Stimulated activated CD4-positive, alpha-beta T cell treated with anti-CD3 and anti-CD28 coated beads, TNF-alpha, amount 100 ng/mL, for 48 hours (primary cell): ENCODE data around the gene CSF3.

Experiments used
- DNase-seq, 3 donors: peaks; one replicate each; pipeline ENCODE4 v3.0.0-alpha.2; 2020; ENCODE audit warnings: low read depth in 3 of 3

Gene CSF3, protein sequence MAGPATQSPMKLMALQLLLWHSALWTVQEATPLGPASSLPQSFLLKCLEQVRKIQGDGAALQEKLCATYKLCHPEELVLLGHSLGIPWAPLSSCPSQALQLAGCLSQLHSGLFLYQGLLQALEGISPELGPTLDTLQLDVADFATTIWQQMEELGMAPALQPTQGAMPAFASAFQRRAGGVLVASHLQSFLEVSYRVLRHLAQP

DNA sequence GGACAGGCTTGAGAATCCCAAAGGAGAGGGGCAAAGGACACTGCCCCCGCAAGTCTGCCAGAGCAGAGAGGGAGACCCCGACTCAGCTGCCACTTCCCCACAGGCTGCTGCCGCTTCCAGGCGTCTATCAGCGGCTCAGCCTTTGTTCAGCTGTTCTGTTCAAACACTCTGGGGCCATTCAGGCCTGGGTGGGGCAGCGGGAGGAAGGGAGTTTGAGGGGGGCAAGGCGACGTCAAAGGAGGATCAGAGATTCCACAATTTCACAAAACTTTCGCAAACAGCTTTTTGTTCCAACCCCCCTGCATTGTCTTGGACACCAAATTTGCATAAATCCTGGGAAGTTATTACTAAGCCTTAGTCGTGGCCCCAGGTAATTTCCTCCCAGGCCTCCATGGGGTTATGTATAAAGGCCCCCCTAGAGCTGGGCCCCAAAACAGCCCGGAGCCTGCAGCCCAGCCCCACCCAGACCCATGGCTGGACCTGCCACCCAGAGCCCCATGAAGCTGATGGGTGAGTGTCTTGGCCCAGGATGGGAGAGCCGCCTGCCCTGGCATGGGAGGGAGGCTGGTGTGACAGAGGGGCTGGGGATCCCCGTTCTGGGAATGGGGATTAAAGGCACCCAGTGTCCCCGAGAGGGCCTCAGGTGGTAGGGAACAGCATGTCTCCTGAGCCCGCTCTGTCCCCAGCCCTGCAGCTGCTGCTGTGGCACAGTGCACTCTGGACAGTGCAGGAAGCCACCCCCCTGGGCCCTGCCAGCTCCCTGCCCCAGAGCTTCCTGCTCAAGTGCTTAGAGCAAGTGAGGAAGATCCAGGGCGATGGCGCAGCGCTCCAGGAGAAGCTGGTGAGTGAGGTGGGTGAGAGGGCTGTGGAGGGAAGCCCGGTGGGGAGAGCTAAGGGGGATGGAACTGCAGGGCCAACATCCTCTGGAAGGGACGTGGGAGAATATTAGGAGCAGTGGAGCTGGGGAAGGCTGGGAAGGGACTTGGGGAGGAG is at the start of gene CSF3:
TSS of gene CSF3 (plus strand) at position 436 of the 993 bp plus-strand sequence. CDS start at position 471, 35 bp downstream.
- no peak for DNase-seq

DNA sequence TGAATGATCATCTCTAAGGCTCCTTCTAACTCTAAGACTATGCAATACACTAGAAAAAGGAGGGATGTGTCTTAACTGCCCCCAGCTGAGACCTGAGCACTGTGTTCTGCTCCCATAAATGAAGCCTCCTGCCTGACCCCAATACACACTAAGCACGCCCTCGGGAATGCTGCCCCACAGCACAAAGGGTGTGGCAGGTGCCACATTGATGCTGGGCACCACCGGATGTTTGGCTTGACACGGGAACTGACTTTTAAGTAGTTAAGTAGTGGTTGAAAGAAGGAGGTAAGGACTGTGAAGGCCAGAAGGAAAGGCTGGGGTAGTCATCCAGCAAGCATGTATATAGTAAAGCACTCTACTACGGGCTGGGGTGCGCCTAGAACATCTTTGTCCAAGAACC is 48.5 kb upstream of the CSF3 start:
- DNase-seq = no peak

DNA sequence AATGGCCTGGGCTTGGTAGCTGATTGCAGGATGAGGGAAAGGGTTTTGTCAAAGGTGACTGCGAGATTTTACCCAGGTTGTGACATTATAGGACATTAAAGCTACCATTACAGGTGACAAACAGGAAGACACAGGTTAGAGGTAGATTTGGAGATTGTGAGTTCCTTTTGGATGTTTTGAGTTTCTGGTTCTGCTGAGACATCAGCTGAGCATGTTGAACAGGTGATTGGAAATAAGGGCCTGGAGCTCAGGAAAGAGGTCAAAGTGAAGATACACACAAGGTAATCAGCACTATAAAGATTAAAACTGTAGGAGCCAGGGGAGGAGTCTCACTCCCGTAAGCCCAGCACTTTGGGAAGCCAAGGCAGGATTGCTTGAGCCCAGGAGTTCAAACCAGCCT is 46.5 kb upstream of the CSF3 start:
- DNase-seq = no peak

DNA sequence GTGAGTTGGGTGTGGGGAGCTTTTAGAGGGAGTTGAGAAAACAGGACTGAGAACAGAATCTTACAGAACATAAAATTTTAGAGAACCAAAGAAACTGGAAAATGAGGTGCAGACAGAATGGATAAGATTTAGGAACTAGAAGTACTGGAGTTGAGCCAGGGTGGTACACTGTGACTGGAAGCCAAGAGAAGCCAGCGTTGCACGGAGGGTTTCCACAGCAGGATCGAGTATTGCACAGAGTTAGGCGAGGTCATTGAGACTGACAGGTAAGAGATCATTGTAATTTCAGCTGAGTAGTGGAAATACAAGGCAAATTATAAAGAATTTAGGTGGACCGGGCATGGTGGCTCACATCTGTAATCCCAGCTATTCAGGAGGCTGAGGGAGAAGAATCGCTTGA is 45.9 kb upstream of the CSF3 start:
- no peak for DNase-seq

DNA sequence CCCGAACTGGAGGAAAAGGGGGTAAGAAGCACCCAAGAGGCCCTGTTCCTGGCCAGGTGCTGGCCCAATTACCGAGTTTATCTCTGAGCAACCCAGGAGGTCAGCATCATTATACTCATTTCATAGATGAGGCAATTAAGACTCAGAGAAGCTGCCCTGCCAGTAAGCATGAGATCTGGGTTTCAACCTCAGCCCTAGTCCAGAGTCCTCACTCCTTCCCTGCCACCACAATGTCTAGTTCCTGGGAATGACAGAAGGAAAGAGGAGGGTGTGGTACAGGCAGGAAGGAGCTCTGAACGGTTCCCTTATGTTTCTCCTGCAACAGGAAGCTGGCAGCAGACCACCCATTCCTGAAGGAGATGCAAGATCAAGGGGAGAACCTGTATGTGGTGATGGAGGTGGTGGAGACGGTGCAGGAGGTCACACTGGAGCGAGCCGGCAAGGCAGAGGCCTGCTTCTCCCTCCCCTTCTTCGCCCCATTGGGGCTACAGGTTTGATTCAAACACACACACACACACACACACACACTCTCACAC is 45.0 kb upstream of the CSF3 start:
- DNase-seq = no peak

DNA sequence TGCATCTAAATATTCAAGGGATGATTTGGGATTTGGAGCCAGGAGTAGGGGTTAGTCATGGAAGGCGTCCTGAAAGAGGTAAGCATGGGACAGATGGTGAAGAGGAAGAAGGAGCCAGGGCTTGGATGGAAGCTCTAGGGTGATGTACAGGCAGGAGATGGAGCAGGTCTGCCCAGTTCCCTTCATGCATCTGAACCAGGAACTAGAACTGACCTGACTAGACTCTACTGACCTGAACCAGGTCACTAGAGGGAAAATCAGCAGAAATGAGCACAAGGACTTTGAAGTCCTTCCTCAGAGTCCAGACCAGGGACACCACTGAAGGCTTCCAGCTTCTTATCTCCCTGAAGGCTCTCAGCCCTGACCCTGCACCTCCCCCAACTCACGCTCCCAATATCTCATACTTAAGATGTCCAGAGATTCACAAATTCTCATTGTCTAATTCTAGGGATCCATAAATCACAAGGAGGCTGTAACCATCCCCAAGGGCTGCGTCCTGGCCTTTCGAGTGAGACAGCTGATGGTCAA is 44.1 kb upstream of the CSF3 start:
- DNase-seq = no peak

DNA sequence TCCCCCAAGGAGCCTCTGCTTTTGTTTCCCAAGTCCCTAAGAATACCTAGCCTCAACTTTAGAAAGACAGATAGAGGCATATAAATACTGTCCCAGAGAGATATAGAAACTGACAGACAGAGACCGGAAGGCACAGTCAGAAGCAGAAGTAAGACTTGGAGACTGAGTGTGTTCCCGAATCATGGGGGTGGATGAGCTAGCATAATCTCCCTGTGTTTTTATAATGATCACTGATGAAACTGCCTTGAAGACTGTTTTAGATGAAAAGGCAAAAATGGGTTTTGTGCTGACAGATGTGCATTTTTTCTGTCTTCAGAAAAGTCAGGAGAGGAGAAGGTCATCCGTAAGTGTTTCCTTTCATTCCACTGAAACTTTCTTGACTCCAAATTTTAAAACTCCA is 43.0 kb upstream of the CSF3 start:
- DNase-seq = no peak

DNA sequence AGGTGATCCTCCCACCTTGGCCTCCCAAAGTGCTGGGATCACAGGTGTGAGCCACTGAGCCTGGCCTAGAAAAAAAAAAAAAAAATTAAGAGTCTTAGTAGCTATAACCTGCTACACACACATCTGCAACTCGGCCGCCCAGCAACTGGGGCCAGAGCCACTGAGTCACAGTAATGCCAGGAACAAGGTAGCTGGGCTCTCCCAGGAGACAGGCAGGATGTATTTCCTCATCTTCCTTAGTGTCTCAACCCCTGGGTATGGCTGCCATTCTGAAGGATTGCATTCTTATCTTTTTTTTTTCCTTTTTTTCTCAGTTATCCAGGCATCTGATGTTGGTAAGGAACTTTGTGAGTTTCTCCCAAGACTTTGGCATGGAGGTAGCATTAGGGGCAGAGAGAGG is 41.7 kb upstream of the CSF3 start:
- no peak for DNase-seq

DNA sequence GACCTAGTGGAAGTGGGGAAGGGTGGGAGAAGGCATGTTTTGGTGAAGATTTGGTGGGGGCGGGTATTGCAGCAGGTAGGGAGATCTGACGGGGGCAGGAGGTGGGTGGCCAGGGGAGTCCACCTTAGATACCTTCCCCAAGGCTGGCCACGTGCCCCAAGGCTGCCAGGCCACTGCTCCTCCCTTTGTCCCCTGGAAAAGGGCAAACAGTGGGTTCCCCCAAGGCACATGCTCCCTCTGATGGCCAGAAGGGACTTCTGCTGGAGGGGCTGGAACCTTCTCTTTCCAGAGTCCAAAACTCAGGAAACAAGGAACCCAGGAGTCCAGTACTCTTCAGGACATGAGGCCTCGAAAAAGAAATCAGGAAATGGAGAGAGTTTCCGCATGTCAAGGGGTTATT is 40.8 kb upstream of the CSF3 start:
- DNase-seq = no peak

DNA sequence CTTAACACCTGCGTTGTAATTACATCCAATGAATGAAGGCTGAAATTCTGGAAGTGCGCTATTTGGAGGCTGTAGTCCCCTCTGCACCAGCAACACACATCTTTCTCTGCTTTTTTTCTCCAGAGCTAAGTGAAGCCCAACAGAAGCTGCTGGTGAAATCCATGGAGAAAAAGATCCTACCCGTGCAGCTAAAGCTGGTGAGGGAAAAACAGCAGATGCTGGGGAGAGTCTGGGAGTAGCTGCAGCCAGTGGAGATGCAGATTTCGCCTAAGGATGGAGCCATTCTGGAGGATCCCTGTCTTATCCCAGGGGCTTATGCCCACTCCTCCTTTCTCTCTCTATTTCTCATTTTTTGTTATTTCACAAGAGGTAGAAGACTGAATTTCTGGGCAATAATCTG is 39.4 kb upstream of the CSF3 start:
- no peak for DNase-seq

DNA sequence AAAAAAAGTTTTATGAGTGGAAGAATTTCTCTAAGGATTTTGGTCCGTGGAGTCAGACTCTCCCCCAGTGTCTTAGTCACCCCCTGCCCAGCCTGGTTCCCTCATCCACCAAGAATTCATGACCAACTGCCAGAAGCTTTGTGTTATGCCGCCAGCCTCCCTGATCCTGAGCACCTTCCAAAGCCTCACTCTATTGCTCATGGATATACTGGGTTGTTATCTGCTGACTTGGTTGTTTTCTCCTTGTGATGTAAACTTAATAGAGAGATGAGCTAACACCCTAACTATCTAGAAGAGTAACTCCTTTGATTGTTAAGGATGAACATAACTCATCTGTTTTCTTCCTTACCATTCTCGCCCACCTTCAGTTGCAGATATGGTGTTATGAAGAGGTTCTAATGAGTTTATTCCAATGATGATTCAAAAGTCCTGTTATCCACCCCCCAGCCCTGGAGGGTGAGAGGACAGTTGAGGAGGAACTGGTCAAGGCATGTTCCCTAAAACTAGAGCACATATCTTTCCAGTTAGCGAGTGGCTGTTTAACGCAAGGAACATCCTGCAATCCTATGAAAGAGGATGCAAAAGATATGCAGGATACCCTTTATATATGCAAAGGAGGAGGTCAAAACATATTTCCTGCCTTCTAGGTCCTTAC is 36.1 kb upstream of the CSF3 start:
- no peak for DNase-seq

DNA sequence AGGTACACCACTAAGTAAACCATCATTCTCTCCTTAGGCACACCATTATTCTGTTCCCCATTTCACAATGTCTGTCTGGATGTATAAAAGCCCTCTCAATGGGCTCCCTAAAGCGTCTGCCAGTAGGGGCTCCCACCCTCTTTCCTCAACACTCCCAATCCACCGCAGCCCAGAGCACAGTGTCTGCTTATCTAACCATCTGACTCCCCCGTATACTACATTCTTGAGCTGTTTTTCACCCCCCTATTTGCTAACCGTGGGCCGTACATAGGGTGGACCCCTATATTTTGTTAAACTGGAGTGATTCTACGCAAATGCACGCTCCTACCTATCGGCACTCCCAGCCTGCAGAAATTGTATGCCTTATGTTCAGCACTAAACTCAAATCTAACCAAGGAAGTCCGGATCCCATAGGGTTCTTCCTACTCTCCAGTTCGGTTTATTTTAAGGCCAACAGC is 35.3 kb upstream of the CSF3 start:
- DNase-seq = no peak

DNA sequence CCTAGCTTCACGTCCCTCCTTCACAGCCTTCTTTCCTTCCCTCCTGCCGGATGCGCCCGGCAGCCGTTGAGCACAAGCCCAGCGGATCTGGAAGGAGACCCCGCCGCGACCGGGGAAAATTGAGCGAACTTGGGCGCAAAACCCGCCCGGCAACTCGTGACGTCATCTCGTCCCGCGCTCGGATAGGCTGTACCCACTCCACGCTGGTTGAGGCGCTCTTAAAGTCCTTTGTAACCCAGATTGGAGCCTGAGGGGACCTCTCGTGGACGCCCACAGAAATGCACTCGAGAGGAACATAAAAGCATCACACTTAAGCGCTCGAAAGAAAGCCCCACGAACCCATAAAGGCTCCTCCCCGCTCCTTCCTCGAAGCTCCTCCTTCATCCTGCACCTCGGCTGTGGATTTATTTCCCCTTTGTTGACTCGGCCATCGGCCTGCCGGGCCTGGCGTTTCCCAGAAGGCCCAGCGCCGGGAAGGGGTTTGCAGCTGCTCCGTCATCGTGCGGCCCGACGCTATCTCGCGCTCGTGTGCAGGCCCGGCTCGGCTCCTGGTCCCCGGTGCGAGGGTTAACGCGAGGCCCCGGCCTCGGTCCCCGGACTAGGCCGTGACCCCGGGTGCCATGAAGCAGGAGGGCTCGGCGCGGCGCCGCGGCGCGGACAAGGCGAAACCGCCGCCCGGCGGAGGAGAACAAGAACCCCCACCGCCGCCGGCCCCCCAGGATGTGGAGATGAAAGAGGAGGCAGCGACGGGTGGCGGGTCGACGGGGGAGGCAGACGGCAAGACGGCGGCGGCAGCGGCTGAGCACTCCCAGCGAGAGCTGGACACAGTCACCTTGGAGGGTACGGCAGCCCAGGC is 34.7 kb upstream of the CSF3 start, which contains the start of gene PSMD3:
TSS of gene PSMD3 (plus strand) at position 457 of the 856 bp plus-strand sequence. CDS start at position 621, 164 bp downstream.
- DNase-seq = peak; percentile 95 to 97 (median 97)

DNA sequence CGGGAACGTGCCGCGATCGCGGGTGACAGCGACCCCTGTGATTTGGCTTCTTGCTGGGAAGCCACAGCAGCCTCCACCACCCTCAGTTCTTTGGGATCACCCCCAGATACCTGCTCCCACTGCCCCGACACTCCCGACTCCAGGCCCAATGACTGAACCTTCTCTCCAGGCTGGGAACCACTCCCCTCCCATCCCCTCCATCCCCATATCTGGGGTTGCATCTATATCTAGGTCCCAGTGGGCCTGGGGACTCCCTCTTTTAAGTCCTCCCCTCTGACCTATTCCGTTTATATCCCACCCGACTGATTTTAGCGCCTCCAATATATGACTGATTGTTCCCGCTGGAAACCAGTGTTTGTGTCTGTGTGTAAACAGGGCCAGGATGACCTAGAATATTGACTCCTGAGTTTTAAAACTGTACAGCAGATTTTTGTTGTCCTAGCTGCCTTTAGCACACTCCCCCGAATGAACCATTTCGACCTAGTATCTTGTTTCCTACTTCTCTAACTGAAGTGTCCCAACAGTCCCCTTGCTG is 34.0 kb upstream of the CSF3 start:
- DNase-seq = no peak

DNA sequence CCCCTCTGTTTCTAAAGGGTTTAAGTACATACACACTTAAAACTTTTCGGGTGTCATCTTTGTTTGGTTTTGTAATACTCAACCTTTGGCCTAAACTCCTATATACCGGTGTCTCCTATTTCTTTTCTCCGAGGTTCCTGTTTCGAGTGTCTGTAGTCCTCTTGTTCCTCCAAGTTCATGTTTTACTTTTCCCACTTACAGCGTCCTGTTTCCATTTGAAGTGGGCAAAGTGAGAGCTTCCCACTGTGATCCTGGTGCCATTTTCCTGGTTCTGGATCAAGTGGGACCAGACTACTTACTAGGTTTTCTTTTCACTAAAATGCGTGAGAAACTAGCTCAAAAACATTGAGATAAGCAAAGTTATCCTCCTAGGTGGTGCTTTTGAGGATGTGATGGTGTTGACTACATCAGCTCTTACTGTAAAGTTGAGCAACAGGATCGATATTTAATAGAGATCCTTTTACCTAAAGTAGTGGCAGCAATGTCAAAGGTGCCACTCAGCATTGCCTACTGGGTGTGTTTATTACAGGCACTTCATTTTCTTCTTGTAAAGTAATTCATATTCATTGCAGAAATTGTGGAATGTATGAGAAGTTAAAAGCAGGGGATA is 33.4 kb upstream of the CSF3 start:
- DNase-seq = no peak

DNA sequence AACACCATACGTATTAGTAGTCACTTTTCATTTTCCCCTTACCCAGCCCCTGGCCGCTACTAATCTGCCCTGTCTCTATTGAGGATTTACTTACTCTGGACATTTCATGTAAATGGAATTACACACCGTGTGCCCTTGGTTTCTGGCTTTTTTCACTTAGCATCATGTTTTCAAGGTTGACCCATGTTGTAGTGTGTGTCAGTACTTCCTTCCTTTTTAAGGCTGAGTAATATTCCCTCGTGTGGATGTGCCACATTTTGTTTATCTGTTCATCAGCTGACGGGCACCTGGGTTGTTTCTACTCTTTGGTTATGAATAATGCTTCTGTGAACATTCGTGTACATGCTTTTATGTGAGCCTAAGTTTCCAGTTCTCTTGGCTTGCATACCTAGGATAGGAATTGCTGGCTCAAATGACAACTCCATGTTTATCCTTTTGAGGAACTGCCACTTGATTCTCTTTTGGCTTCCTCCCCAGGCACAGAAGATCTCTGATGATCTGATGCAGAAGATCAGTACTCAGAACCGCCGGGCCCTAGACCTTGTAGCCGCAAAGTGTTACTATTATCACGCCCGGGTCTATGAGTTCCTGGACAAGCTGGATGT is 26.9 kb upstream of the CSF3 start:
- no peak for DNase-seq

DNA sequence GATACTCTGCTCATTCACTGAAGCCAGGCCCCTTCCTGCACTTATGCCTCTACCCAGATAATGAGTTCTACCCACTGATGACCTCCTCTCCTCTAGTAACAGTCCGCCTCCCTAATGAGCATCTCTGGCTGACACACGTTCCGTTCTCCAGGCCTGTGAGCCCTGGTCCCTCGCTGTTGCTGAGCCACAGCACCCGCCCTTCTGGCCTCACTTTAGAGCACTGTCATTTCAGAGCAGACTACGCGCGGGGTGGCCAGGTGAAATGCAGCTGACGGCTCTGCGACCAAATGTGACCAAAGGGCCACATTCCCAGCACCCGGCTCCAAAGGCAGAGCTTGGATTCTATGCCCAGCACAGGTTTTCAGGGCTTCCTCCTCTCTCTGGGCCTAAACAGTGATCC is 20.8 kb upstream of the CSF3 start:
- no peak for DNase-seq

DNA sequence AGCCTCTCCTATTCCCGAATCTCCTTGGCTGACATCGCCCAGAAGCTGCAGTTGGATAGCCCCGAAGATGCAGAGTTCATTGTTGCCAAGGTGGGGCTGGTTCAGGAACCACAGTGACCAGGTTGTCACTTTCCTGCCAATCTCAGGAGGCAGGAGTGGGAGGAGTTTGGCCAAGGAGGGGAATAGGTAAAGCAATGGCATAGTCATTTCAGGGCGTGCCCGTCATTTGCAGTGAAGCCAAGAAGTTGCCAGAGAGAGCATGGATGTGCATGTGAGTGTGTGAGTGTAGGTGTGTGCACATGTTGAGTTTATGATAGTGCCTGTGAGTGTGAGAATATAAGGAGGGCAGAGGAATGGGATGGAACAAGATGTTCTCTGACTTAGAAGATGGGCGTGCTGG is 19.8 kb upstream of the CSF3 start:
- no peak for DNase-seq

DNA sequence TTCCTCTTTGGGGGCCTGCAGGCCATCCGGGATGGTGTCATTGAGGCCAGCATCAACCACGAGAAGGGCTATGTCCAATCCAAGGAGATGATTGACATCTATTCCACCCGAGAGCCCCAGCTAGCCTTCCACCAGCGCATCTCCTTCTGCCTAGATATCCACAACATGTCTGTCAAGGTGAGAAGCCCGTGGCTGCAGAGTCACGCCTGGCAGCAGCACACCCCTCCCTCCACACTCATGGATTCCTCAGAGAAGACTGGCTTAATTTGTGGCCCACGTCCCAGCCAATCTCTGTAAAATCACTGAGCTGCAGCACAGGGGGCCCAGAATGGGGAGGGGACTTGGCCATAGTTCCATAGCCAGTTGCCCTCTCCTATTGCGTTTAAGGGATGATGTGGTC is 19.1 kb upstream of the CSF3 start:
- DNase-seq = no peak

DNA sequence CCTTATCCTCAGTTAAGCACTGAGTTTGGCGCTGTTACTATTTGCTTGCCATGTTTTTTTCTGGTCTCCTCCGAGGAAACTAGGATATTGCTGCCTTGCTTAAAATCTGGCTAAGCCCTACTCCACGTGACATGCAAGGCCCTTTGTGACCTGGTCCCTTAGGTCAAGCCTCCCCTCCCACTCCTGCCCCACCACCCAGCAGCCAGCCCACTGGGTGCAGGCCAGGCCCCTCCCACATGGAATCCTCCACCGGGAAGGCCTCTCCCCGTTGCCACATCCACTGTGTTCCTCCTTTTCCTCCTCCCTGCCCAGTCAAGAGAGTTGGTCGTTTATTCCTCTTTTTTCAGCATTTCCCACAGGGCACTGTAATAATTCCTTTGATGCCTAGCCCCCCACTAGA is 18.4 kb upstream of the CSF3 start:
- DNase-seq = no peak
